Measurements from ENCODE around the gene RNF215. TPM values are rescaled to one million over a fixed set of nuclear protein-coding genes. Genes with fewer than 3 reads are reported as not detected.
A peak's percentile ranks its signal among the peaks of the same experiment; 100 is the strongest.
"Not testable (repeated sequence)": the region's sequence is repeated elsewhere in the genome, so short reads cannot be mapped to it uniquely, and the experiment has no call there.

Gene RNF215
- total RNA-seq, 2 experiments from 2014 or later = 4.6 to 4.9 TPM

DNA sequence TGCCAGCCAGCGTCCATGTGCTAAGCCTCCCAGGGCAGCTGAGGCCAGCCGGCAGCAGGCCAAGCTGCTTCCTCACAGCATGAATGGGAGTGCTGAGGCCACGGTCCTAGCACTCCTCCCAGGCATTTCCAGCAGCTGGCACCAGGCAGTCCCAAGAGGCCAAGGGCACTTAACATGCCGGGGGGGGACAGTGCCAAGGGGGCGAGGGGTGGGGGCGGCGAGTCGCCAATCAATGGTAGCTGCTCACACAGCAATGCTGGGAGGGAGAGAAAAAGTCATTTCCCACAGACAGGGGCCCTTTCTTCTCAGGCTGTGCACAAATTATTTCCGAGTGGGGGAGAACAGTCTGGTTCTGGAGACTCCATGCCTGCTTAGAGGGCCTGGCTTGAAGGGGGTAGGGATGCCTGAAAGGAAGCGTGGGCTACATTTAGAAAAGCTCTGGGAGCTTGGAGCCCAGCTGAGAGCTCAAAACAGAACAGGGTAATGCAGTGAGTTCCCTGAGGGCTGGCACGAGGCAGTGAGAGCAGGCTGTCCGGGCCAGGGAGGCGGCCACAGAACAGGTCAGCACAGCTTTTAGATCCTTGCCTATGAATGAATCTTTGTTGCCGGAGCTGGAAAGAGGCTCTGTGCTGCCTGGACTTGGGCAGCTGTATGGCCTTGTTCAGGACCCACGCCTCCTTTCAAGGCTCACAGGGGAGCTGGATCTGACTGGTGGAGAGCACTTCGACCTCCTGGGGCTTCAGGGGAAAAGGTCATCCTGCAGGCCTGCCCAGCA, 46.1 kb downstream of the RNF215 start:
- TF ChIP-seq, protein P1, sequence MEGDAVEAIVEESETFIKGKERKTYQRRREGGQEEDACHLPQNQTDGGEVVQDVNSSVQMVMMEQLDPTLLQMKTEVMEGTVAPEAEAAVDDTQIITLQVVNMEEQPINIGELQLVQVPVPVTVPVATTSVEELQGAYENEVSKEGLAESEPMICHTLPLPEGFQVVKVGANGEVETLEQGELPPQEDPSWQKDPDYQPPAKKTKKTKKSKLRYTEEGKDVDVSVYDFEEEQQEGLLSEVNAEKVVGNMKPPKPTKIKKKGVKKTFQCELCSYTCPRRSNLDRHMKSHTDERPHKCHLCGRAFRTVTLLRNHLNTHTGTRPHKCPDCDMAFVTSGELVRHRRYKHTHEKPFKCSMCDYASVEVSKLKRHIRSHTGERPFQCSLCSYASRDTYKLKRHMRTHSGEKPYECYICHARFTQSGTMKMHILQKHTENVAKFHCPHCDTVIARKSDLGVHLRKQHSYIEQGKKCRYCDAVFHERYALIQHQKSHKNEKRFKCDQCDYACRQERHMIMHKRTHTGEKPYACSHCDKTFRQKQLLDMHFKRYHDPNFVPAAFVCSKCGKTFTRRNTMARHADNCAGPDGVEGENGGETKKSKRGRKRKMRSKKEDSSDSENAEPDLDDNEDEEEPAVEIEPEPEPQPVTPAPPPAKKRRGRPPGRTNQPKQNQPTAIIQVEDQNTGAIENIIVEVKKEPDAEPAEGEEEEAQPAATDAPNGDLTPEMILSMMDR (IDR thresholded peaks at IDR 0.05) = no peak
- intact Hi-C loops (cut with DNase I, micrococcal nuclease) = no loop called here
- H3K9me3 Mint-ChIP-seq = no peaks in the 10 kb centered on the region
- H3K4me1 Mint-ChIP-seq (ENCODE audit: low read depth) = peaks cover 15% of the 10 kb centered on the region
- H3K27me3 Mint-ChIP-seq = no peaks in the 10 kb centered on the region
- Histone ChIP-seq H3K4me3 (ENCODE audit: low read length) (no peak overlapping the region), H3K36me3 (ENCODE audit: insufficient read depth, low read length) (peaks cover 99% of the 10 kb centered on the region), H3K4me1 (ENCODE audit: insufficient read depth, low read length) (peaks cover 15% of the 10 kb centered on the region), H3K27ac (ENCODE audit: low read depth in 1 of 2, low read length in 2 of 2) (peak overlapping the region in 1 of 2 donors; percentile 5), H3K27me3 (ENCODE audit: control insufficient read depth in 1 of 2, insufficient read depth in 2 of 2, low read length in 2 of 2) (no peaks in the 10 kb centered on the region), H3K9me3 (ENCODE audit: control insufficient read depth in 1 of 2, insufficient read depth in 1 of 2, low read length in 2 of 2) (no peaks in the 10 kb centered on the region)
- ChIA-PET POLR2A (interaction anchor here (0.8 to 1.8 kb wide), 5 partner anchors 14 to 51 kb away, joined by 3 to 7 read pairs (median 4); partner anchors contain the start of genes CCDC157 and SF3A1), CTCF (interaction anchor here (1.3 kb wide), 1 partner anchor 53 kb away, joined by 3 read pairs; no protein-coding TSS in a partner anchor)
- H3K36me3 Mint-ChIP-seq (ENCODE audit: low read depth) = peaks cover 100% of the 10 kb centered on the region
- no peak overlapping the region for H3K4me3 Mint-ChIP-seq
- ATAC-seq (ENCODE audit: poor library complexity) = no peak
- peak overlapping the region; percentile 6 for H3K27ac Mint-ChIP-seq
- DNase-seq = no peak

- no peaks in the 10 kb centered on the region for H3K4me1 ChIP-seq (ENCODE audit: insufficient read depth, low read length)
- DNase-seq (no peak), ATAC-seq (ENCODE audit: poor library complexity) (no peak)
- Mint-ChIP-seq H3K9me3 (no peaks in the 10 kb centered on the region), H3K36me3 (ENCODE audit: low read depth) (peaks cover 100% of the 10 kb centered on the region), H3K4me3 (no peak overlapping the region), H3K4me1 (ENCODE audit: low read depth) (no peaks in the 10 kb centered on the region), H3K27me3 (no peaks in the 10 kb centered on the region), H3K27ac (no peak overlapping the region)
- no peak overlapping the region for H3K27ac ChIP-seq (ENCODE audit: low read depth in 1 of 2, low read length in 2 of 2)
- H3K9me3 ChIP-seq (ENCODE audit: control insufficient read depth in 1 of 2, insufficient read depth in 1 of 2, low read length in 2 of 2) = no peaks in the 10 kb centered on the region
- intact Hi-C loops (cut with DNase I, micrococcal nuclease) = no loop called here
- TF ChIP-seq, protein P1 (IDR thresholded peaks at IDR 0.05) = no peak
- H3K4me3 ChIP-seq (ENCODE audit: low read length) = no peak overlapping the region
- no peaks in the 10 kb centered on the region for H3K27me3 ChIP-seq (ENCODE audit: control insufficient read depth in 1 of 2, insufficient read depth in 2 of 2, low read length in 2 of 2)
- H3K36me3 ChIP-seq (ENCODE audit: insufficient read depth, low read length) = peaks cover 97% of the 10 kb centered on the region
- POLR2A ChIA-PET = no interaction called here
- CTCF ChIA-PET = no interaction called here
Measured at GRCh38 chr22:30338802-30339201, 48.4 kb downstream of the RNF215 start.

GRCh38 chr22:30338341-30338740, 48.9 kb downstream of the RNF215 start:
- not testable (repeated sequence) for H3K27me3 Mint-ChIP-seq

More at GRCh38 chr22:30338341-30338740, 48.9 kb downstream of the RNF215 start:
- peaks cover 100% of the 10 kb centered on the region for H3K36me3 Mint-ChIP-seq (ENCODE audit: low read depth)
- H3K4me1 Mint-ChIP-seq (ENCODE audit: low read depth); H3K27me3 ChIP-seq (ENCODE audit: control insufficient read depth in 1 of 2, insufficient read depth in 2 of 2, low read length in 2 of 2); H3K9me3 Mint-ChIP-seq; H3K4me3 Mint-ChIP-seq; H3K27ac ChIP-seq (ENCODE audit: low read depth in 1 of 2, low read length in 2 of 2); H3K4me1 ChIP-seq (ENCODE audit: insufficient read depth, low read length); H3K4me3 ChIP-seq (ENCODE audit: low read length); CTCF ChIA-PET; H3K27ac Mint-ChIP-seq; intact Hi-C loops (cut with DNase I, micrococcal nuclease); POLR2A ChIA-PET; H3K9me3 ChIP-seq (ENCODE audit: control insufficient read depth in 1 of 2, insufficient read depth in 1 of 2, low read length in 2 of 2); DNase-seq; ATAC-seq (ENCODE audit: poor library complexity): not testable (repeated sequence)
- peaks cover 97% of the 10 kb centered on the region for H3K36me3 ChIP-seq (ENCODE audit: insufficient read depth, low read length)

Measured in CD4-positive, alpha-beta T cell (primary cell).